ENCODE results near the gene C14orf93. TPM values are rescaled to one million over a fixed set of nuclear protein-coding genes. Genes with fewer than 3 reads are reported as not detected.
A peak's percentile ranks its signal among the peaks of the same experiment; 100 is the strongest.

C14orf93 gene
- polyA plus RNA-seq, 2 of the 4 experiments (the other 2 are of a cell fraction) = 6.8 to 9.7 TPM

DNA sequence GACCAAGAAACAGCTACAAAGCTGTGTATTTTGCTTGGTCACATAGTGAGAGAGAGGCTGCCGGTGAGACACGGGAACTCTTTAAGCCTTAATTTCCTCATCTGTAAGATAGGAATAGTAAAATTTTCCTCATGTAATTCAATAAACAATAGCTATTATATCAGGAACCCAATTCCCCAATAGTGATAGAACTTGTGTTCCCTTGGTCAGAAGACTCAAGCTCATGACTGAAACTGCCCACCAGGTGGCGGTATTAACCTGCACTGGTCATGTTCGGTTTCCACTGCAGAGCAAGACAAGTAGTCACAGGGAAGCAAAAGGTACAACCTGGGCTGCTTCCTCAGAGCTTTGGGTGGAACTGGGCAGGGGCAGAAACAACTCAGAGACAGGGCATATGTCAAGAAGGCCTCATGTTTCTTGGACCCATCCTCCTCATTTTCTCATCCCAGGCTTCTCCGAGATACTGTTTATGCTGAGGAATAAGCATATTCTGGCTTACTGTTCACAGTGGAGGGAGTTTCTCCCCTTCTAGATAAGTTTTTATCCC is 23.4 kb downstream of the C14orf93 start (continued):
- TF ChIP-seq, protein P1, sequence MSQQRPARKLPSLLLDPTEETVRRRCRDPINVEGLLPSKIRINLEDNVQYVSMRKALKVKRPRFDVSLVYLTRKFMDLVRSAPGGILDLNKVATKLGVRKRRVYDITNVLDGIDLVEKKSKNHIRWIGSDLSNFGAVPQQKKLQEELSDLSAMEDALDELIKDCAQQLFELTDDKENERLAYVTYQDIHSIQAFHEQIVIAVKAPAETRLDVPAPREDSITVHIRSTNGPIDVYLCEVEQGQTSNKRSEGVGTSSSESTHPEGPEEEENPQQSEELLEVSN (IDR thresholded peaks at IDR 0.05; ENCODE audit: borderline replicate concordance, low read depth) = no peak
- TF ChIP-seq TFCP2L1 (CRISPR knock-in tag; IDR thresholded peaks at IDR 0.05) (no peak), RAD21 (conservative IDR thresholded peaks at IDR 0.05 in 1 of 2, IDR thresholded peaks at IDR 0.05 in 1 of 2) (peak; percentile 82 to 93), PHF8 (IDR thresholded peaks at IDR 0.05; ENCODE audit: borderline replicate concordance, low read depth) (no peak), RFX5 (IDR thresholded peaks at IDR 0.05) (no peak)

DNA sequence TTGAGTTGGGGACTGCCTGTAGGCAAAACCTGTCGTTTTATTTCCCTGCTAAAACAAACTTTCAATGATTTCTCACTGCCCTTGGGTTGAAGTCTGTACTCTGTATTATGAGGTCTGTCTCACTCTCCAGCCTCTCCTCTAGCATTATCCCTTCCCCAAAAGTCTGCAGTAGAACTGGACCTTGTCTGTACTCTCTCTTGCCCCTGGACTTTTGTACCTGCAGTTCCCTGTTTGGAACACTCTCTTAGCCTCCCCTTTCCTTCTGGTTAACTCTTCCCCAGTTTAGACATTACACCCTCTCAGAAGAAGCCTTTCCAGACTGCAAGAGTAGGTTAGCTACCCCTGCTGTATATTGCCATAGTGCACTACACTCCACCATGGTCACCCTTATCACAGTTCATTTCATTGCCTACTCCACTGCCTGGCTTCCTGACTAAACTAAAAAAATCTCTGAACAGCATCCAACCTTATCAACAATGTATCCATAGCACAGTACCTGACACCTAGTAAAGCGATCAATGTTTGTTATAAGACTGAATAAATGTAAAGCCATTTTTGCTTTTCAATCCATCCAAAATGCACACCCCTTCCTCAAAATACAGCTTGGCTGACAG is 23.9 kb downstream of the C14orf93 start:
- CTCF ChIA-PET = interaction anchor here (0.6 to 34.0 kb wide), 36 partner anchors 8 to 430 kb away, joined by 3 to 1206 read pairs (median 10); partner anchors contain the start of genes ACIN1, CDH24, HAUS4 and PRMT5
- no peak overlapping the region for H3K4me3 ChIP-seq
- H3K4me1 ChIP-seq = peaks cover 7% of the 10 kb centered on the region; the same call in 1 of the 3 replicates
- ATAC-seq = no peak
- POLR2A ChIA-PET = interaction anchor here (1.1 to 1.6 kb wide), 6 partner anchors 8 to 76 kb away, joined by 3 to 20 read pairs (median 8); partner anchors contain the start of genes CDH24 and HAUS4
- WGBS (ENCODE audit: missing lambda C conversion rate) = 32% methylated on average over 2 of the region's 2 CpGs
- no peak for DNase-seq (ENCODE audit: low read depth in 1 of 2, low spot score in 1 of 2)
- no peak for FAIRE-seq
- H3K9me3 ChIP-seq = no peaks in the 10 kb centered on the region
- TF ChIP-seq ZFP36 (IDR thresholded peaks at IDR 0.05; ENCODE audit: borderline replicate concordance, partially characterized antibody) (no peak), KDM1A (IDR thresholded peaks at IDR 0.05; ENCODE audit: low read depth) (no peak), FOXS1 (CRISPR knock-in tag; IDR thresholded peaks at IDR 0.05) (no peak), ZSCAN20 (CRISPR knock-in tag; IDR thresholded peaks at IDR 0.05) (no peak), EHF (CRISPR knock-in tag; IDR thresholded peaks at IDR 0.05) (no peak), RFX5 (IDR thresholded peaks at IDR 0.05) (no peak), PHF8 (IDR thresholded peaks at IDR 0.05; ENCODE audit: borderline replicate concordance, low read depth) (no peak), HDAC2 (IDR thresholded peaks at IDR 0.05) (no peak), RAD21 (conservative IDR thresholded peaks at IDR 0.05 in 1 of 2, IDR thresholded peaks at IDR 0.05 in 1 of 2) (no peak), EP300 (IDR thresholded peaks at IDR 0.05) (no peak), CHD2 (IDR thresholded peaks at IDR 0.05; ENCODE audit: low read length, partially characterized antibody) (no peak)
- TF ChIP-seq, protein P2, sequence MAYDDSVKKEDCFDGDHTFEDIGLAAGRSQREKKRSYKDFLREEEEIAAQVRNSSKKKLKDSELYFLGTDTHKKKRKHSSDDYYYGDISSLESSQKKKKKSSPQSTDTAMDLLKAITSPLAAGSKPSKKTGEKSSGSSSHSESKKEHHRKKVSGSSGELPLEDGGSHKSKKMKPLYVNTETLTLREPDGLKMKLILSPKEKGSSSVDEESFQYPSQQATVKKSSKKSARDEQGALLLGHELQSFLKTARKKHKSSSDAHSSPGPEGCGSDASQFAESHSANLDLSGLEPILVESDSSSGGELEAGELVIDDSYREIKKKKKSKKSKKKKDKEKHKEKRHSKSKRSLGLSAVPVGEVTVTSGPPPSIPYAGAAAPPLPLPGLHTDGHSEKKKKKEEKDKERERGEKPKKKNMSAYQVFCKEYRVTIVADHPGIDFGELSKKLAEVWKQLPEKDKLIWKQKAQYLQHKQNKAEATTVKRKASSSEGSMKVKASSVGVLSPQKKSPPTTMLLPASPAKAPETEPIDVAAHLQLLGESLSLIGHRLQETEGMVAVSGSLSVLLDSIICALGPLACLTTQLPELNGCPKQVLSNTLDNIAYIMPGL (CRISPR knock-in tag; IDR thresholded peaks at IDR 0.05; ENCODE audit: borderline replicate concordance) = no peak
- TF ChIP-seq, protein P3, sequence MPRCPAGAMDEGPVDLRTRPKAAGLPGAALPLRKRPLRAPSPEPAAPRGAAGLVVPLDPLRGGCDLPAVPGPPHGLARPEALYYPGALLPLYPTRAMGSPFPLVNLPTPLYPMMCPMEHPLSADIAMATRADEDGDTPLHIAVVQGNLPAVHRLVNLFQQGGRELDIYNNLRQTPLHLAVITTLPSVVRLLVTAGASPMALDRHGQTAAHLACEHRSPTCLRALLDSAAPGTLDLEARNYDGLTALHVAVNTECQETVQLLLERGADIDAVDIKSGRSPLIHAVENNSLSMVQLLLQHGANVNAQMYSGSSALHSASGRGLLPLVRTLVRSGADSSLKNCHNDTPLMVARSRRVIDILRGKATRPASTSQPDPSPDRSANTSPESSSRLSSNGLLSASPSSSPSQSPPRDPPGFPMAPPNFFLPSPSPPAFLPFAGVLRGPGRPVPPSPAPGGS (IDR thresholded peaks at IDR 0.05) = no peak
- TF ChIP-seq, protein P4, sequence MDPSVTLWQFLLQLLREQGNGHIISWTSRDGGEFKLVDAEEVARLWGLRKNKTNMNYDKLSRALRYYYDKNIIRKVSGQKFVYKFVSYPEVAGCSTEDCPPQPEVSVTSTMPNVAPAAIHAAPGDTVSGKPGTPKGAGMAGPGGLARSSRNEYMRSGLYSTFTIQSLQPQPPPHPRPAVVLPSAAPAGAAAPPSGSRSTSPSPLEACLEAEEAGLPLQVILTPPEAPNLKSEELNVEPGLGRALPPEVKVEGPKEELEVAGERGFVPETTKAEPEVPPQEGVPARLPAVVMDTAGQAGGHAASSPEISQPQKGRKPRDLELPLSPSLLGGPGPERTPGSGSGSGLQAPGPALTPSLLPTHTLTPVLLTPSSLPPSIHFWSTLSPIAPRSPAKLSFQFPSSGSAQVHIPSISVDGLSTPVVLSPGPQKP (IDR thresholded peaks at IDR 0.05; ENCODE audit: low read depth, low read length) = no peak
- H3K4me2 ChIP-seq = no peak overlapping the region
- no peak overlapping the region for H3K27ac ChIP-seq

Data from A549 (cell line).